K562 (cell line): Measurements from ENCODE around the gene TEAD4. TPM values are rescaled to one million over a fixed set of nuclear protein-coding genes. Genes with fewer than 3 reads are reported as not detected.

Experiments
- DEAF1 ChIP-seq: fragments of 450-650 bp; formaldehyde crosslinking; IDR thresholded peaks from 2 replicates; pipeline ENCODE4 v1.4.0; 2020; ENCODE audit warnings: mild to moderate bottlenecking, moderate library complexity
- DLX4 ChIP-seq: fragments of 250-450 bp; sonication (Bioruptor Pico); IDR thresholded peaks from 2 replicates; pipeline ENCODE4 v1.6.1; 2021; ENCODE audit warnings: mild to moderate bottlenecking
- ZBTB7A ChIP-seq: IDR thresholded peaks from 2 replicates; pipeline ENCODE4 v1.6.1; 2011; ENCODE audit warnings: low read depth, mild to moderate bottlenecking, low read length, moderate library complexity, borderline replicate concordance; ENCODE audit not compliant: control insufficient read depth
- ZNF764 ChIP-seq: fragments of 250-450 bp; sonication (Bioruptor Pico); IDR thresholded peaks from 2 replicates; pipeline ENCODE4 v1.4.0; 2020; ENCODE audit warnings: low read depth, mild to moderate bottlenecking, moderate library complexity
- ZNF79 ChIP-seq: fragments of 250-450 bp; sonication (Bioruptor Pico); IDR thresholded peaks from 2 replicates; pipeline ENCODE4 v1.4.0; 2020; ENCODE audit warnings: low read depth, mild to moderate bottlenecking, moderate library complexity
- polyA plus RNA-seq, 8 experiments: library from polyadenylated mRNA; depleted of rRNA in 4 of 8; stranded (reverse) in 5 of 8; unstranded in 3 of 8; fragments of >200 nt; fragmentation: Nextera tagmentation in 2 of 8; fragmentation: Illumina TruSeq in 1 of 8; extraction: Ambion mirVana in 2 of 8; extraction: Trizol in 1 of 8; gene quantifications; 2 replicates each; pipeline versions ENCODE4 v1.2.1 to v1.2.3, GENCODE V29; 2011 to 2014; ENCODE audit warnings: inconsistent platforms in 1 of 8, missing spikeins in 1 of 8
- total RNA-seq, 7 experiments: library from RNA; depleted of rRNA in 6 of 7; stranded (reverse); fragments of >200 nt in 6 of 7; fragmentation: Illumina TruSeq in 2 of 7; extraction: Trizol in 2 of 7; gene quantifications; 2 replicates each; pipeline versions ENCODE4 v1.2.1 to v1.2.3, GENCODE V29; 2011 to 2021; ENCODE audit warnings: low replicate concordance in 1 of 7
- TF ChIP-seq, protein P1 (sequence below): sonication (generic); formaldehyde crosslinking; IDR thresholded peaks from 2 replicates; pipeline ENCODE4 v1.8.1; 2023; ENCODE audit warnings: missing genetic modification reagents, mild to moderate bottlenecking, borderline replicate concordance
- TF ChIP-seq, protein P2 (sequence below), 3 experiments: IDR thresholded peaks in 2 of 3; conservative IDR thresholded peaks in 1 of 3; 2 replicates each; pipeline ENCODE4 v1.5.1; 2011 to 2012; ENCODE audit warnings: low read length in 3 of 3, mild to moderate bottlenecking in 3 of 3, control low read depth in 2 of 3, improper control_type of control experiment in 1 of 3, inconsistent platforms in 1 of 3, low read depth in 1 of 3, mixed read lengths in 1 of 3, moderate library complexity in 1 of 3; ENCODE audit not compliant: insufficient read depth in 2 of 3
- TF ChIP-seq, protein P3 (sequence below): sonication (generic); formaldehyde crosslinking; IDR thresholded peaks from 2 replicates; pipeline ENCODE4 v1.8.0; 2022; ENCODE audit warnings: mild to moderate bottlenecking, missing genetic modification reagents, borderline replicate concordance

TEAD4 gene
- total and polyA plus RNA-seq, 9 of the 15 experiments (the other 6 are each of a cell fraction or from before 2014, with no cell fraction given), result 0.82 to 40.0 (median 17.0) TPM

- TF ChIP-seq, protein P1, sequence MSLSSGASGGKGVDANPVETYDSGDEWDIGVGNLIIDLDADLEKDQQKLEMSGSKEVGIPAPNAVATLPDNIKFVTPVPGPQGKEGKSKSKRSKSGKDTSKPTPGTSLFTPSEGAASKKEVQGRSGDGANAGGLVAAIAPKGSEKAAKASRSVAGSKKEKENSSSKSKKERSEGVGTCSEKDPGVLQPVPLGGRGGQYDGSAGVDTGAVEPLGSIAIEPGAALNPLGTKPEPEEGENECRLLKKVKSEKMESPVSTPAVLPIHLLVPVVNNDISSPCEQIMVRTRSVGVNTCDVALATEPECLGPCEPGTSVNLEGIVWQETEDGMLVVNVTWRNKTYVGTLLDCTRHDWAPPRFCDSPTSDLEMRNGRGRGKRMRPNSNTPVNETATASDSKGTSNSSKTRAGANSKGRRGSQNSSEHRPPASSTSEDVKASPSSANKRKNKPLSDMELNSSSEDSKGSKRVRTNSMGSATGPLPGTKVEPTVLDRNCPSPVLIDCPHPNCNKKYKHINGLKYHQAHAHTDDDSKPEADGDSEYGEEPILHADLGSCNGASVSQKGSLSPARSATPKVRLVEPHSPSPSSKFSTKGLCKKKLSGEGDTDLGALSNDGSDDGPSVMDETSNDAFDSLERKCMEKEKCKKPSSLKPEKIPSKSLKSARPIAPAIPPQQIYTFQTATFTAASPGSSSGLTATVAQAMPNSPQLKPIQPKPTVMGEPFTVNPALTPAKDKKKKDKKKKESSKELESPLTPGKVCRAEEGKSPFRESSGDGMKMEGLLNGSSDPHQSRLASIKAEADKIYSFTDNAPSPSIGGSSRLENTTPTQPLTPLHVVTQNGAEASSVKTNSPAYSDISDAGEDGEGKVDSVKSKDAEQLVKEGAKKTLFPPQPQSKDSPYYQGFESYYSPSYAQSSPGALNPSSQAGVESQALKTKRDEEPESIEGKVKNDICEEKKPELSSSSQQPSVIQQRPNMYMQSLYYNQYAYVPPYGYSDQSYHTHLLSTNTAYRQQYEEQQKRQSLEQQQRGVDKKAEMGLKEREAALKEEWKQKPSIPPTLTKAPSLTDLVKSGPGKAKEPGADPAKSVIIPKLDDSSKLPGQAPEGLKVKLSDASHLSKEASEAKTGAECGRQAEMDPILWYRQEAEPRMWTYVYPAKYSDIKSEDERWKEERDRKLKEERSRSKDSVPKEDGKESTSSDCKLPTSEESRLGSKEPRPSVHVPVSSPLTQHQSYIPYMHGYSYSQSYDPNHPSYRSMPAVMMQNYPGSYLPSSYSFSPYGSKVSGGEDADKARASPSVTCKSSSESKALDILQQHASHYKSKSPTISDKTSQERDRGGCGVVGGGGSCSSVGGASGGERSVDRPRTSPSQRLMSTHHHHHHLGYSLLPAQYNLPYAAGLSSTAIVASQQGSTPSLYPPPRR, result no peak
- TF ChIP-seq ZNF764 (CRISPR knock-in tag) (no peak), ZNF79 (CRISPR knock-in tag) (no peak), DLX4 (CRISPR knock-in tag) (no peak), ZBTB7A (peak; percentile 62; the same call in 1 of the 2 replicates), DEAF1 (no peak)
- TF ChIP-seq, protein P2, sequence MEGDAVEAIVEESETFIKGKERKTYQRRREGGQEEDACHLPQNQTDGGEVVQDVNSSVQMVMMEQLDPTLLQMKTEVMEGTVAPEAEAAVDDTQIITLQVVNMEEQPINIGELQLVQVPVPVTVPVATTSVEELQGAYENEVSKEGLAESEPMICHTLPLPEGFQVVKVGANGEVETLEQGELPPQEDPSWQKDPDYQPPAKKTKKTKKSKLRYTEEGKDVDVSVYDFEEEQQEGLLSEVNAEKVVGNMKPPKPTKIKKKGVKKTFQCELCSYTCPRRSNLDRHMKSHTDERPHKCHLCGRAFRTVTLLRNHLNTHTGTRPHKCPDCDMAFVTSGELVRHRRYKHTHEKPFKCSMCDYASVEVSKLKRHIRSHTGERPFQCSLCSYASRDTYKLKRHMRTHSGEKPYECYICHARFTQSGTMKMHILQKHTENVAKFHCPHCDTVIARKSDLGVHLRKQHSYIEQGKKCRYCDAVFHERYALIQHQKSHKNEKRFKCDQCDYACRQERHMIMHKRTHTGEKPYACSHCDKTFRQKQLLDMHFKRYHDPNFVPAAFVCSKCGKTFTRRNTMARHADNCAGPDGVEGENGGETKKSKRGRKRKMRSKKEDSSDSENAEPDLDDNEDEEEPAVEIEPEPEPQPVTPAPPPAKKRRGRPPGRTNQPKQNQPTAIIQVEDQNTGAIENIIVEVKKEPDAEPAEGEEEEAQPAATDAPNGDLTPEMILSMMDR (IDR thresholded peaks at IDR 0.05 in 2 of 3, conservative IDR thresholded peaks at IDR 0.05 in 1 of 3; ENCODE audit: insufficient read depth in 2 of 3, low read depth in 1 of 3, low read length in 3 of 3), result 0 out of 6 replicates have a peak, but pooled peaks of 1 of the 3 experiments have one; percentile 4
- TF ChIP-seq, protein P3, sequence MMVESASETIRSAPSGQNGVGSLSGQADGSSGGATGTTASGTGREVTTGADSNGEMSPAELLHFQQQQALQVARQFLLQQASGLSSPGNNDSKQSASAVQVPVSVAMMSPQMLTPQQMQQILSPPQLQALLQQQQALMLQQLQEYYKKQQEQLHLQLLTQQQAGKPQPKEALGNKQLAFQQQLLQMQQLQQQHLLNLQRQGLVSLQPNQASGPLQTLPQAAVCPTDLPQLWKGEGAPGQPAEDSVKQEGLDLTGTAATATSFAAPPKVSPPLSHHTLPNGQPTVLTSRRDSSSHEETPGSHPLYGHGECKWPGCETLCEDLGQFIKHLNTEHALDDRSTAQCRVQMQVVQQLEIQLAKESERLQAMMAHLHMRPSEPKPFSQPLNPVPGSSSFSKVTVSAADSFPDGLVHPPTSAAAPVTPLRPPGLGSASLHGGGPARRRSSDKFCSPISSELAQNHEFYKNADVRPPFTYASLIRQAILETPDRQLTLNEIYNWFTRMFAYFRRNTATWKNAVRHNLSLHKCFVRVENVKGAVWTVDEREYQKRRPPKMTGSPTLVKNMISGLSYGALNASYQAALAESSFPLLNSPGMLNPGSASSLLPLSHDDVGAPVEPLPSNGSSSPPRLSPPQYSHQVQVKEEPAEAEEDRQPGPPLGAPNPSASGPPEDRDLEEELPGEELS (CRISPR knock-in tag), result no peak
These were observed 550 bp downstream of the TEAD4 start (continued) for GRCh38 chr12:2959505-2960389.
